B cell (primary cell): ENCODE data around the gene LRRC7. TPM values are rescaled to one million over a fixed set of nuclear protein-coding genes. Genes with fewer than 3 reads are reported as not detected.

ENCODE experiments used
- ATAC-seq: fragments of 200-7000 bp; cut with Tn5 transposase; one replicate; pipeline ENCODE4 v1.10.0; 2021; ENCODE audit warnings: low read depth, mild to moderate bottlenecking, moderate number of reproducible peaks, moderate library complexity
- CTCF ChIA-PET: fragments of 350-600 bp; sonication (Branson Sonifier 250); formaldehyde crosslinking; loops from one replicate; lab custom pipeline; 2021; ENCODE audit warnings: antibody characterized with exemption, inconsistent platforms; lab: Charles Lee
- POLR2A ChIA-PET: fragments of 350-600 bp; sonication (Branson Sonifier 250); formaldehyde crosslinking; loops from one replicate; lab custom pipeline; 2021; ENCODE audit warnings: antibody characterized with exemption; lab: Charles Lee
- DNase-seq: peaks from one replicate; pipeline ENCODE4 v3.0.0; 2013
- H2AFZ ChIP-seq: 2 replicates; pipeline ENCODE4 v1.6.1; 2012; ENCODE audit warnings: mild to moderate bottlenecking, low read depth, low read length; ENCODE audit not compliant: insufficient read depth, poor library complexity, severe bottlenecking
- H3K27ac ChIP-seq, 2 donors: 1 replicate in 1 of 2; 2 replicates in 1 of 2; pipeline ENCODE4 v1.5.1; 2012 to 2013; ENCODE audit warnings: low read length in 2 of 2, mild to moderate bottlenecking in 2 of 2, moderate library complexity in 1 of 2
- H3K27me3 ChIP-seq, 4 experiments: fragments of 200-600 bp in 1 of 4; sonication (generic) in 1 of 4; replicated peaks in 1 of 4; 1 replicate in 2 of 4; 2 replicates in 2 of 4; pipeline versions ENCODE4 v1.6.1 to v1.7.0; 2013 to 2016; ENCODE audit warnings: low read length in 3 of 4, mild to moderate bottlenecking in 2 of 4, mixed read lengths in 1 of 4, moderate library complexity in 1 of 4; ENCODE audit not compliant: insufficient read depth in 4 of 4, control insufficient read depth in 3 of 4; ENCODE audit errors: control extremely low read depth in 1 of 4
- H3K36me3 ChIP-seq, 2 experiments: replicated peaks in 1 of 2; 1 replicate in 1 of 2; 2 replicates in 1 of 2; pipeline versions ENCODE4 v1.6.1 to v1.7.1; 2013; ENCODE audit warnings: low read length in 1 of 2; ENCODE audit not compliant: insufficient read depth in 2 of 2, control insufficient read depth in 1 of 2; ENCODE audit errors: control extremely low read depth in 1 of 2, extremely low read depth in 1 of 2
- H3K4me1 ChIP-seq, 2 donors: fragments of 200-600 bp in 1 of 2; sonication (generic) in 1 of 2; 1 replicate in 1 of 2; 2 replicates in 1 of 2; pipeline versions ENCODE4 v1.5.1 to v1.6.1; 2013 to 2017; ENCODE audit warnings: low read length in 2 of 2; ENCODE audit not compliant: control insufficient read depth in 2 of 2, insufficient read depth in 2 of 2
- H3K4me2 ChIP-seq: replicated peaks from 2 replicates; pipeline ENCODE3; 2012; ENCODE audit warnings: mild to moderate bottlenecking, low read depth, low read length; ENCODE audit not compliant: poor library complexity, severe bottlenecking
- H3K4me3 ChIP-seq, 5 experiments: fragments of 200-600 bp in 1 of 5; sonication (generic) in 1 of 5; 1 replicate in 3 of 5; 2 replicates in 2 of 5; pipeline versions ENCODE4 v1.5.1 to v1.7.0; 2011 to 2016; ENCODE audit warnings: low read length in 4 of 5, mild to moderate bottlenecking in 4 of 5, low read depth in 2 of 5, control low read depth in 1 of 5, moderate library complexity in 1 of 5; ENCODE audit not compliant: insufficient read depth in 1 of 5; ENCODE audit errors: control extremely low read depth in 1 of 5, extremely low read depth in 1 of 5
- H3K79me2 ChIP-seq: fragments of 200-600 bp; sonication (generic); one replicate; pipeline ENCODE4 v1.6.0; 2016; ENCODE audit warnings: low read length; ENCODE audit not compliant: control insufficient read depth, insufficient read depth
- H3K9ac ChIP-seq: fragments of 200-600 bp; sonication (generic); 2 replicates; pipeline ENCODE4 v1.6.1; 2017; ENCODE audit warnings: mild to moderate bottlenecking, low read length, moderate library complexity
- H3K9me3 ChIP-seq, 3 donors: one replicate each; pipeline versions ENCODE4 v1.6.1 to v1.7.1; 2013; ENCODE audit warnings: low read length in 2 of 3; ENCODE audit not compliant: control insufficient read depth in 2 of 3, insufficient read depth in 1 of 3; ENCODE audit errors: control extremely low read depth in 1 of 3
- H4K20me1 ChIP-seq: 2 replicates; pipeline ENCODE4 v1.6.0; 2012; ENCODE audit warnings: mild to moderate bottlenecking, low read length; ENCODE audit not compliant: insufficient read depth, control insufficient read depth, poor library complexity, severe bottlenecking
- H3K27ac Mint-ChIP-seq: one replicate; pipeline ENCODE4 v1.8.0; 2021; ENCODE audit warnings: mixed read lengths
- H3K27me3 Mint-ChIP-seq: one replicate; pipeline ENCODE4 v1.8.0; 2021; ENCODE audit warnings: mixed read lengths
- H3K4me1 Mint-ChIP-seq: one replicate; pipeline ENCODE4 v1.8.0; 2021; ENCODE audit warnings: mixed read lengths
- H3K4me3 Mint-ChIP-seq: one replicate; pipeline ENCODE4 v1.8.0; 2021; ENCODE audit warnings: mixed read lengths
- H3K9me3 Mint-ChIP-seq: one replicate; pipeline ENCODE4 v1.8.0; 2022; ENCODE audit warnings: mixed read lengths; ENCODE audit not compliant: insufficient read depth
- EZH2 ChIP-seq: IDR thresholded peaks from 2 replicates; pipeline ENCODE4 v1.6.1; 2012; ENCODE audit warnings: borderline replicate concordance, low read depth, mild to moderate bottlenecking, moderate library complexity, low read length; ENCODE audit not compliant: insufficient read depth, poor library complexity, severe bottlenecking
- WGBS: methylation state at CpG from one replicate; pipeline ENCODE4 v1.1.5; 2013; ENCODE audit warnings: missing lambda C conversion rate; ENCODE audit not compliant: insufficient coverage; 5-methylcytosine and 5-hydroxymethylcytosine counted together
- intact Hi-C: fragments of 100-400 bp; cut with micrococcal nuclease; formaldehyde crosslinking; loops from one replicate; pipeline ENCODE4 v1.10.0; 2022
- polyA plus RNA-seq: library from polyadenylated mRNA; depleted of rRNA; stranded (reverse); fragments of >200 nt; gene quantifications from 2 replicates; pipeline ENCODE4 v1.2.3, GENCODE V29; 2012
- total RNA-seq, 2 donors: library from RNA; stranded (reverse); fragments of 120-200 nt in 1 of 2; gene quantifications; 1 replicate in 1 of 2; 2 replicates in 1 of 2; pipeline versions ENCODE4 v1.2.3 to v1.2.4, GENCODE V29; 2013 to 2022
- TF ChIP-seq, protein P1 (sequence below): fragments of 200-600 bp; IDR thresholded peaks from one replicate; pipeline ENCODE4 v1.8.0; 2022; ENCODE audit warnings: antibody characterized with exemption, mild to moderate bottlenecking

LRRC7 gene
- total and polyA plus RNA-seq, 2 donors (not counting 1 experiment from before 2014, with no cell fraction given): not detected

DNA sequence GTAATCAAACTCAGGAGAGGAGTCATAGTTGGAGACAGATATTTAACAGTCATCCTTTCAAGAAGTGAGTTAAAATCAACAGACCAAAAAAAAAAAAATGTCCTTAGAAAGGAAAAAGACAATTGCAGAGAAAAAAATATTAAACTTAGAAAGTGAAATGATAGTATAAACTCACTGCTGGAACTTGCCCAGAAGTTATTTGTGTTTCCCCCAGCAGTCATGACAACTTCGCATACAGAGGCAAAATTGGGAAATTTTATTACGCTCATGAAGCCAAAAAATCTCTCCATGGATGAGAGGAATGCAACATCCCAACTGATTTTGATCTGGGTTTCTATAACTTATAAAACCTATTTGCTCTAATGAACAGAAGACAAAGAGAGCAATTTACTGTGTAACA, 198.2 kb downstream of the LRRC7 start:
- Histone ChIP-seq H4K20me1 (no peaks in the 10 kb centered on the region), H3K4me2 (no peak overlapping the region), H3K4me1 (no peaks in the 10 kb centered on the region), H3K9ac (no peak overlapping the region), H3K79me2 (no peaks in the 10 kb centered on the region), H2AFZ (no peak overlapping the region), H3K9me3 (no peaks in the 10 kb centered on the region), H3K27me3 (no peaks in the 10 kb centered on the region), H3K4me3 (no peak overlapping the region), H3K27ac (no peak overlapping the region), H3K36me3 (no peaks in the 10 kb centered on the region)
- CTCF ChIA-PET: no interaction called here
- H3K27me3 Mint-ChIP-seq: no peaks in the 10 kb centered on the region
- no peaks in the 10 kb centered on the region for H3K4me1 Mint-ChIP-seq
- no peak overlapping the region for H3K4me3 Mint-ChIP-seq
- TF ChIP-seq EZH2: no peak
- TF ChIP-seq, protein P1, sequence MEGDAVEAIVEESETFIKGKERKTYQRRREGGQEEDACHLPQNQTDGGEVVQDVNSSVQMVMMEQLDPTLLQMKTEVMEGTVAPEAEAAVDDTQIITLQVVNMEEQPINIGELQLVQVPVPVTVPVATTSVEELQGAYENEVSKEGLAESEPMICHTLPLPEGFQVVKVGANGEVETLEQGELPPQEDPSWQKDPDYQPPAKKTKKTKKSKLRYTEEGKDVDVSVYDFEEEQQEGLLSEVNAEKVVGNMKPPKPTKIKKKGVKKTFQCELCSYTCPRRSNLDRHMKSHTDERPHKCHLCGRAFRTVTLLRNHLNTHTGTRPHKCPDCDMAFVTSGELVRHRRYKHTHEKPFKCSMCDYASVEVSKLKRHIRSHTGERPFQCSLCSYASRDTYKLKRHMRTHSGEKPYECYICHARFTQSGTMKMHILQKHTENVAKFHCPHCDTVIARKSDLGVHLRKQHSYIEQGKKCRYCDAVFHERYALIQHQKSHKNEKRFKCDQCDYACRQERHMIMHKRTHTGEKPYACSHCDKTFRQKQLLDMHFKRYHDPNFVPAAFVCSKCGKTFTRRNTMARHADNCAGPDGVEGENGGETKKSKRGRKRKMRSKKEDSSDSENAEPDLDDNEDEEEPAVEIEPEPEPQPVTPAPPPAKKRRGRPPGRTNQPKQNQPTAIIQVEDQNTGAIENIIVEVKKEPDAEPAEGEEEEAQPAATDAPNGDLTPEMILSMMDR: no peak
- POLR2A ChIA-PET: no interaction called here
- no peak overlapping the region for H3K27ac Mint-ChIP-seq
- WGBS: no CpG with 5 or more reads among the region's 2 CpGs
- ATAC-seq: no peak
- DNase-seq: no peak
- H3K9me3 Mint-ChIP-seq: no peaks in the 10 kb centered on the region
- intact Hi-C loops: no loop called here

DNA sequence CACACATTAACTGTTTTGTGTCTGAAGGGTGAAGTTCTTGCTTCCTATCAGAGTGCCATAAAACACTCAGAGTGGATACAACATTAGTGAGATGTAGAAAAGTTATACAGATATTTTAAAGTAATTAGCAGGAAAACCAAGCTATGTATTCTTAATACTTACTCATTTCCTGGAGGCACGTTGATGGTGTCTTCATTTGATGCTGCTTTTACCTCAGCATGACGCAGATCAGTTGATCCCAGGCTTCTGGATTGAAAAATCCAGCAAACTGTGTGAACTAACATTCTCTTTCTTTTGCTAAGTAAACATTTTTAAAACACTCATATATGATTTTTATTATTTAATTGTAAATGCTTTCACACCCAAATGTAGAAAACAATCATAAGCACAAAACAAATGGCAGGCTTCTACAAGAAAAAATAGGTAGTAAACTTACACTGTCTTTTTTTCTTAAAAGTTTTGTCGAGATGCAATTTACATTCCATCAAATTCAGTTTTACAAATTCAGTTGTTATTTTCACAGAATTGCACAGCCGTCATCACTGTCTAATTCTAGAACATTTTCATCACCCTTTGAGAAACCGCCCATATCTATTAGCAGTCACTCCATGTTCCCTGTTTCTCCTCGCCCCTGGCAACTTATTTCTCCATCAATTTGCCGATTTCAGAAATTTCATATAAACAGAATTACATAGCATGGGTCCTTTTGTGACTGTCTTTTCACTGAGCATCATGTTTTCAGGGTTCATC, 198.9 kb downstream of the LRRC7 start:
- H4K20me1 ChIP-seq: no peaks in the 10 kb centered on the region
- POLR2A ChIA-PET: no interaction called here
- WGBS: 80% methylated on average over 4 of the region's 7 CpGs
- ATAC-seq (no peak), DNase-seq (no peak)
- H3K4me1 Mint-ChIP-seq: no peaks in the 10 kb centered on the region
- no peaks in the 10 kb centered on the region for H3K9me3 Mint-ChIP-seq
- H3K4me1 ChIP-seq: no peaks in the 10 kb centered on the region
- CTCF ChIA-PET: no interaction called here
- H3K27me3 ChIP-seq: no peaks in the 10 kb centered on the region
- no peaks in the 10 kb centered on the region for H3K79me2 ChIP-seq
- H3K4me3 ChIP-seq: no peak overlapping the region
- intact Hi-C loops: no loop called here
- H3K27ac Mint-ChIP-seq: no peak overlapping the region
- no peak overlapping the region for H2AFZ ChIP-seq
- TF ChIP-seq, protein P1: no peak
- TF ChIP-seq EZH2: no peak
- no peak overlapping the region for H3K4me2 ChIP-seq
- H3K36me3 ChIP-seq: no peaks in the 10 kb centered on the region
- H3K27ac ChIP-seq: no peak overlapping the region
- no peak overlapping the region for H3K9ac ChIP-seq
- no peaks in the 10 kb centered on the region for H3K27me3 Mint-ChIP-seq
- no peaks in the 10 kb centered on the region for H3K9me3 ChIP-seq
- no peak overlapping the region for H3K4me3 Mint-ChIP-seq
